ENCODE data around the gene RNU6-7.

- TF ChIP-seq GATA3 (IDR thresholded peaks at IDR 0.05; ENCODE audit: low read depth, low read length) (no peak), GATA2 (IDR thresholded peaks at IDR 0.05; ENCODE audit: low read depth, low read length) (no peak)
Observed at GRCh38 chr14:32201193-32201815, 541 bp upstream of the RNU6-7 start.
